PC-9 (cell line): ENCODE data around the gene GJC2. TPM values are rescaled to one million over a fixed set of nuclear protein-coding genes. Genes with fewer than 3 reads are reported as not detected.
A peak's percentile ranks its signal among the peaks of the same experiment; 100 is the strongest.

ENCODE experiments used
- BruUV-seq: library from RNA; stranded (reverse); fragments of 400-500 nt; replicated peaks from 2 replicates; lab custom pipeline; 2021; lab: Mats Ljungman, UMichigan
- CTCF ChIA-PET: fragments of 300-600 bp; sonication (Branson Sonifier 250); formaldehyde crosslinking; loops from one replicate; lab custom pipeline; 2022; ENCODE audit warnings: antibody characterized with exemption; lab: Charles Lee
- POLR2A ChIA-PET: fragments of 300-600 bp; sonication (Branson Sonifier 250); formaldehyde crosslinking; loops from one replicate; lab custom pipeline; 2022; ENCODE audit warnings: antibody characterized with exemption; ENCODE audit not compliant: unreplicated experiment; lab: Charles Lee
- DNase-seq, 2 experiments: peaks; one replicate each; pipeline versions ENCODE4 v3.0.0 to v3.0.0-alpha.2; 2015 to 2022; ENCODE audit warnings: mixed read lengths in 1 of 2
- H2AFZ ChIP-seq: fragments of 200-600 bp; sonication (generic); 2 replicates; pipeline ENCODE4 v1.8.1; 2017; ENCODE audit warnings: antibody characterized with exemption
- H3F3A ChIP-seq: fragments of 200-600 bp; sonication (generic); 2 replicates; pipeline ENCODE4 v1.8.1; 2017; ENCODE audit warnings: antibody characterized with exemption, mild to moderate bottlenecking, low read depth; ENCODE audit not compliant: insufficient read depth
- H3K27ac ChIP-seq: fragments of 200-600 bp; sonication (generic); 2 replicates; pipeline ENCODE4 v1.6.1; 2016; ENCODE audit warnings: mixed run types
- H3K27me3 ChIP-seq: fragments of 200-600 bp; sonication (generic); 2 replicates; pipeline ENCODE4 v1.6.1; 2016; ENCODE audit warnings: low read depth, mixed run types; ENCODE audit not compliant: insufficient read depth
- H3K36me3 ChIP-seq: fragments of 200-600 bp; sonication (generic); 2 replicates; pipeline ENCODE4 v1.6.1; 2016; ENCODE audit warnings: low read depth, mixed run types
- H3K4me1 ChIP-seq: fragments of 200-600 bp; sonication (generic); replicated peaks from 2 replicates; pipeline ENCODE4 v1.6.1; 2016; ENCODE audit warnings: mixed run types; ENCODE audit not compliant: insufficient read depth
- H3K4me2 ChIP-seq: fragments of 200-600 bp; sonication (generic); 2 replicates; pipeline ENCODE4 v1.6.1; 2017; ENCODE audit warnings: mixed run types
- H3K4me3 ChIP-seq: fragments of 200-600 bp; sonication (generic); 2 replicates; pipeline ENCODE4 v1.6.1; 2016; ENCODE audit warnings: mixed run types
- H3K79me2 ChIP-seq: fragments of 200-600 bp; sonication (generic); 2 replicates; pipeline ENCODE4 v1.6.1; 2017; ENCODE audit warnings: low read depth, mixed run types
- H3K9me2 ChIP-seq: fragments of 200-600 bp; sonication (generic); 2 replicates; pipeline ENCODE4 v1.8.1; 2017; ENCODE audit warnings: mild to moderate bottlenecking; ENCODE audit not compliant: insufficient read depth
- H3K9me3 ChIP-seq: fragments of 200-600 bp; sonication (generic); 2 replicates; pipeline ENCODE4 v1.8.1; 2016; ENCODE audit warnings: low read depth; ENCODE audit not compliant: insufficient read depth
- H4K20me1 ChIP-seq: fragments of 200-600 bp; sonication (generic); 2 replicates; pipeline ENCODE4 v1.8.1; 2017; ENCODE audit not compliant: insufficient read depth
- CTCF ChIP-seq: fragments of 200-600 bp; sonication (generic); conservative IDR thresholded peaks from 2 replicates; pipeline ENCODE4 v1.6.1; 2017; ENCODE audit warnings: mixed run types, antibody characterized with exemption, mild to moderate bottlenecking, moderate library complexity
- EZH2 ChIP-seq: fragments of 200-600 bp; sonication (generic); IDR thresholded peaks from 2 replicates; pipeline ENCODE4 v1.8.0; 2017; ENCODE audit warnings: antibody characterized with exemption, low read depth
- intact Hi-C: fragments of 100-400 bp; cut with micrococcal nuclease; formaldehyde crosslinking; loops from one replicate; pipeline ENCODE4 v1.10.0; 2022; ENCODE audit not compliant: unreplicated experiment
- total RNA-seq: library from RNA; stranded (reverse); gene quantifications from 2 replicates; pipeline ENCODE4 v1.2.3, GENCODE V29; 2021

The GJC2 gene
- total RNA-seq, 1 experiment from 2014 or later: 2.1 TPM

GRCh38 chr1:228123505-228123904, 26.2 kb upstream of the GJC2 start:
- POLR2A ChIA-PET: no interaction called here

GRCh38 chr1:228125185-228125584, 24.5 kb upstream of the GJC2 start:
- intact Hi-C loops: no loop called here
- no peaks in the 10 kb centered on the region for H3K36me3 ChIP-seq

More at GRCh38 chr1:228123505-228123904, 26.2 kb upstream of the GJC2 start:
- intact Hi-C loops: no loop called here
- DNase-seq: no peak
- no peak overlapping the region for H3K4me3 ChIP-seq
- no peaks in the 10 kb centered on the region; the same call in 1 of the 2 replicates for H3F3A ChIP-seq
- H4K20me1 ChIP-seq: no peaks in the 10 kb centered on the region
- CTCF ChIA-PET: interaction anchor here (0.6 kb wide), 1 partner anchor 12 kb away, joined by 5 read pairs; no protein-coding TSS in a partner anchor
- H3K4me1 ChIP-seq: no peaks in the 10 kb centered on the region
- no peak for TF ChIP-seq EZH2
- TF ChIP-seq CTCF: no peak
- peaks cover 5% of the 10 kb centered on the region; the same call in 1 of the 2 replicates for H3K9me3 ChIP-seq
- H3K79me2 ChIP-seq: no peaks in the 10 kb centered on the region
- no peaks in the 10 kb centered on the region for H3K36me3 ChIP-seq
- no peak overlapping the region for H2AFZ ChIP-seq
- no peaks in the 10 kb centered on the region for H3K9me2 ChIP-seq
- no peak overlapping the region for H3K4me2 ChIP-seq
- no TSS peak for BruUV-seq
- H3K27me3 ChIP-seq: no peaks in the 10 kb centered on the region
- no peak overlapping the region for H3K27ac ChIP-seq

GRCh38 chr1:228131766-228132165, 18.0 kb upstream of the GJC2 start:
- peak; percentile 27 to 63 for DNase-seq
- ChIA-PET CTCF (no interaction called here), POLR2A (no interaction called here)
- TF ChIP-seq EZH2 (no peak), CTCF (no peak)
- BruUV-seq: no TSS peak
- peak overlapping the region; percentile 46; the same call in 1 of the 2 replicates for H2AFZ ChIP-seq
- no peaks in the 10 kb centered on the region for H4K20me1 ChIP-seq
- H3K27me3 ChIP-seq: no peaks in the 10 kb centered on the region
- H3K4me1 ChIP-seq: peaks cover 16% of the 10 kb centered on the region
- H3K36me3 ChIP-seq: no peaks in the 10 kb centered on the region
- H3K27ac ChIP-seq: peak overlapping the region; percentile 82
- intact Hi-C loops: loop anchor here (1.0 to 10.0 kb wide), 12 partner anchors 28 to 1093 kb away; partner anchors contain the start of genes C1orf35 and TRIM11
- H3K4me3 ChIP-seq: peak overlapping the region; percentile 62; the same call in 1 of the 2 replicates
- peaks cover 12% of the 10 kb centered on the region; the same call in 1 of the 2 replicates for H3F3A ChIP-seq
- H3K9me2 ChIP-seq: no peaks in the 10 kb centered on the region
- H3K4me2 ChIP-seq: peak overlapping the region; percentile 78
- no peaks in the 10 kb centered on the region for H3K9me3 ChIP-seq
- H3K79me2 ChIP-seq: no peaks in the 10 kb centered on the region

More at GRCh38 chr1:228125185-228125584, 24.5 kb upstream of the GJC2 start:
- no peak for TF ChIP-seq EZH2
- no peak for TF ChIP-seq CTCF
- no peaks in the 10 kb centered on the region for H3K79me2 ChIP-seq
- BruUV-seq: no TSS peak
- no peaks in the 10 kb centered on the region for H3K9me3 ChIP-seq
- H3K4me2 ChIP-seq: no peak overlapping the region
- H3K27ac ChIP-seq: no peak overlapping the region
- no peaks in the 10 kb centered on the region for H3K9me2 ChIP-seq
- no peak overlapping the region for H3K4me3 ChIP-seq
- H3K4me1 ChIP-seq: no peaks in the 10 kb centered on the region
- DNase-seq: no peak
- H3F3A ChIP-seq: no peaks in the 10 kb centered on the region
- no peaks in the 10 kb centered on the region for H3K27me3 ChIP-seq
- CTCF ChIA-PET: no interaction called here
- 0 out of 2 replicates have a peak overlapping the region, but pooled peaks have one; percentile 29 for H2AFZ ChIP-seq
- POLR2A ChIA-PET: no interaction called here
- no peaks in the 10 kb centered on the region for H4K20me1 ChIP-seq
